Bronchial epithelial cell (primary cell): ENCODE measurements around the gene MST1R. TPM values are rescaled to one million over a fixed set of nuclear protein-coding genes. Genes with fewer than 3 reads are reported as not detected.

Source experiments
- DNase-seq: peaks from one replicate; pipeline ENCODE4 v3.0.0-alpha.2; 2010; ENCODE audit warnings: low read depth
- FAIRE-seq: peaks from 2 replicates; lab custom pipeline; 2011; peaks lifted over from hg19 to GRCh38; lab: Jason Lieb, UNC
- H3K27me3 ChIP-seq: 2 replicates; pipeline ENCODE4 v1.5.1; 2011; ENCODE audit warnings: low read length; ENCODE audit not compliant: control insufficient read depth, insufficient read depth
- H3K36me3 ChIP-seq: 2 replicates; pipeline ENCODE4 v1.5.1; 2011; ENCODE audit warnings: low read length; ENCODE audit not compliant: control insufficient read depth, insufficient read depth
- H3K4me3 ChIP-seq: 2 replicates; pipeline ENCODE4 v1.5.1; 2011; ENCODE audit warnings: mild to moderate bottlenecking, low read depth, low read length, control low read depth
- CTCF ChIP-seq: IDR thresholded peaks from 2 replicates; pipeline ENCODE4 v1.5.1; 2011; ENCODE audit warnings: mild to moderate bottlenecking, moderate library complexity, low read length, control low read depth, inconsistent platforms; ENCODE audit not compliant: insufficient read depth, severe bottlenecking
- total RNA-seq: library from RNA; depleted of rRNA; stranded (reverse); fragments of >200 nt; gene quantifications from 2 replicates; pipeline ENCODE4 v1.2.1, GENCODE V29; 2014

Gene MST1R
- total RNA-seq = 20.4 and 33.7 TPM in 2 replicates

GRCh38 chr3:49903451-49904424, at the start of gene MST1R:
Gene MST1R, minus strand, starts transcription at chr3:49903873. Its CDS starts 264 bp downstream, at chr3:49903609.
- Histone ChIP-seq H3K4me3 (peak within 1 kb of the TSS; percentile 50), H3K36me3 (peaks cover 4% of the 10 kb centered on the region), H3K27me3 (no peaks in the 10 kb centered on the region)
- no peak for TF ChIP-seq CTCF
- DNase-seq (peak; percentile 82), FAIRE-seq (no peak)

GRCh38 chr3:49952924-49953323, 49.3 kb upstream of the MST1R start:
- Histone ChIP-seq H3K36me3 (no peaks in the 10 kb centered on the region), H3K4me3 (no peak overlapping the region), H3K27me3 (no peaks in the 10 kb centered on the region)
- no peak for FAIRE-seq
- no peak for DNase-seq
- TF ChIP-seq CTCF = no peak

- no peaks in the 10 kb centered on the region for H3K36me3 ChIP-seq
- H3K4me3 ChIP-seq = no peak overlapping the region
- H3K27me3 ChIP-seq = no peaks in the 10 kb centered on the region
- DNase-seq (no peak), FAIRE-seq (no peak)
- TF ChIP-seq CTCF = no peak
Measured at GRCh38 chr3:49942651-49943050, 39.0 kb upstream of the MST1R start.

GRCh38 chr3:49940667-49941249, 37.1 kb upstream of the MST1R start:
- Histone ChIP-seq H3K27me3 (no peaks in the 10 kb centered on the region), H3K4me3 (peak overlapping the region; percentile 59), H3K36me3 (no peaks in the 10 kb centered on the region)
- TF ChIP-seq CTCF = no peak
- no peak for FAIRE-seq
- no peak for DNase-seq

- DNase-seq = peak; percentile 88
- H3K27me3 ChIP-seq = no peaks in the 10 kb centered on the region
- FAIRE-seq = no peak
- no peak for TF ChIP-seq CTCF
- H3K36me3 ChIP-seq = no peaks in the 10 kb centered on the region
- peak within 1 kb of the TSS; percentile 59 for H3K4me3 ChIP-seq
Measured at GRCh38 chr3:49939858-49940666, 36.4 kb upstream of the MST1R start, which contains the start of gene RBM6. Gene RBM6, plus strand, starts transcription at chr3:49940150. Its CDS starts 22,492 bp downstream, at chr3:49962642.
